Keratinocyte (primary cell): Measurements from ENCODE around the gene SNHG17. TPM values are rescaled to one million over a fixed set of nuclear protein-coding genes. Genes with fewer than 3 reads are reported as not detected.

Experiments used
- DNase-seq: peaks from one replicate; pipeline ENCODE4 v3.0.0-alpha.2; 2011; ENCODE audit warnings: low read depth, missing footprints, low spot score
- FAIRE-seq: peaks from 2 replicates; lab custom pipeline; 2011; peaks lifted over from hg19 to GRCh38; lab: Jason Lieb, UNC
- H2AFZ ChIP-seq: 2 replicates; pipeline ENCODE4 v1.6.0; 2012; ENCODE audit warnings: low read length, control low read depth, inconsistent platforms; ENCODE audit not compliant: control insufficient read depth
- H3K27ac ChIP-seq: 2 replicates; pipeline ENCODE4 v1.5.1; 2011; ENCODE audit warnings: low read length; ENCODE audit not compliant: control insufficient read depth, insufficient read depth
- H3K27me3 ChIP-seq: 3 replicates; pipeline ENCODE4 v1.6.0; 2011; ENCODE audit warnings: low read length; ENCODE audit not compliant: control insufficient read depth, insufficient read depth; ENCODE audit errors: extremely low read depth
- H3K36me3 ChIP-seq, 2 experiments: 2 replicates in 1 of 2; 3 replicates in 1 of 2; pipeline ENCODE4 v1.5.1; 2011; ENCODE audit warnings: low read length in 2 of 2, mild to moderate bottlenecking in 1 of 2; ENCODE audit not compliant: control insufficient read depth in 2 of 2, insufficient read depth in 2 of 2; ENCODE audit errors: extremely low read depth in 1 of 2
- H3K4me1 ChIP-seq: 3 replicates; pipeline ENCODE4 v1.5.1; 2011; ENCODE audit warnings: low read length; ENCODE audit not compliant: control insufficient read depth, insufficient read depth; ENCODE audit errors: extremely low read depth
- H3K4me2 ChIP-seq: 3 replicates; pipeline ENCODE4 v1.6.0; 2011; ENCODE audit warnings: low read depth, low read length; ENCODE audit not compliant: control insufficient read depth, insufficient read depth; ENCODE audit errors: extremely low read depth
- H3K4me3 ChIP-seq, 3 experiments: fragments of 200-600 bp in 1 of 3; sonication (generic) in 1 of 3; 2 replicates in 2 of 3; 3 replicates in 1 of 3; pipeline ENCODE4 v1.5.1; 2011 to 2016; ENCODE audit warnings: low read length in 3 of 3, mild to moderate bottlenecking in 3 of 3, control low read depth in 2 of 3, inconsistent platforms in 1 of 3, low read depth in 1 of 3, mixed read lengths in 1 of 3, mixed run types in 1 of 3, moderate library complexity in 1 of 3; ENCODE audit not compliant: control insufficient read depth in 2 of 3, insufficient read depth in 2 of 3; ENCODE audit errors: extremely low read depth in 1 of 3
- H3K79me2 ChIP-seq: 2 replicates; pipeline ENCODE4 v1.6.0; 2012; ENCODE audit warnings: low read length; ENCODE audit not compliant: control insufficient read depth, insufficient read depth
- H3K9ac ChIP-seq: 3 replicates; pipeline ENCODE4 v1.6.0; 2011; ENCODE audit warnings: low read length; ENCODE audit not compliant: control insufficient read depth, insufficient read depth; ENCODE audit errors: extremely low read depth
- H3K9me1 ChIP-seq: 3 replicates; pipeline ENCODE4 v1.6.0; 2011; ENCODE audit warnings: low read length; ENCODE audit not compliant: control insufficient read depth, insufficient read depth; ENCODE audit errors: extremely low read depth
- H3K9me3 ChIP-seq: 2 replicates; pipeline ENCODE4 v1.5.1; 2012; ENCODE audit warnings: low read depth, low read length; ENCODE audit not compliant: control insufficient read depth
- H4K20me1 ChIP-seq: 3 replicates; pipeline ENCODE4 v1.6.0; 2011; ENCODE audit warnings: low read length; ENCODE audit not compliant: control insufficient read depth, insufficient read depth; ENCODE audit errors: extremely low read depth
- CTCF ChIP-seq, 3 experiments: IDR thresholded peaks in 1 of 3; conservative IDR thresholded peaks in 1 of 3; optimal IDR thresholded peaks in 1 of 3; 2 replicates in 2 of 3; 3 replicates in 1 of 3; pipeline versions ENCODE3 to v1.5.1; 2011; ENCODE audit warnings: low read length in 3 of 3, mild to moderate bottlenecking in 3 of 3, moderate library complexity in 2 of 3, control low read depth in 1 of 3, inconsistent platforms in 1 of 3; ENCODE audit not compliant: insufficient read depth in 2 of 3; ENCODE audit errors: extremely low read depth in 1 of 3
- EZH2 ChIP-seq: IDR thresholded peaks from one replicate; pipeline ENCODE4 v1.6.1; 2012; ENCODE audit warnings: inconsistent platforms, mild to moderate bottlenecking, low read length, moderate library complexity
- dilution Hi-C: fragments of 300-500 bp; cut with MboI; formaldehyde crosslinking; loops from one replicate; pipeline ENCODE4 v1.7.0; 2020; ENCODE audit warnings: low sequenced_read_pairs; ENCODE audit not compliant: extremely low pct_ligation_motif_present
- polyA plus RNA-seq, 5 experiments: library from polyadenylated mRNA; depleted of rRNA in 3 of 5; stranded (reverse) in 3 of 5; stranded (forward) in 1 of 5; unstranded in 1 of 5; fragments of >200 nt; gene quantifications; 1 replicate in 1 of 5; 2 replicates in 3 of 5; 3 replicates in 1 of 5; pipeline versions ENCODE4 v1.2.1 to v1.2.3, GENCODE V29; 2011 to 2012; ENCODE audit warnings: missing spikeins in 2 of 5, low read depth in 1 of 5, low replicate concordance in 1 of 5

The SNHG17 gene
- polyA plus RNA-seq, 1 donor (not counting 4 experiments of a cell fraction or from before 2014, with no cell fraction given) = 25.3 TPM

GRCh38 chr20:38395165-38395564 is 40.0 kb downstream of the SNHG17 start:
- no peak for DNase-seq
- no peak for TF ChIP-seq CTCF (optimal IDR thresholded peaks at IDR 0.05 in 1 of 3, IDR thresholded peaks at IDR 0.05 in 1 of 3, conservative IDR thresholded peaks at IDR 0.05 in 1 of 3; ENCODE audit: extremely low read depth in 1 of 3, insufficient read depth in 2 of 3, low read length in 3 of 3)
- no peaks in the 10 kb centered on the region for H3K27me3 ChIP-seq
- no peaks in the 10 kb centered on the region for H3K36me3 ChIP-seq
- no peaks in the 10 kb centered on the region for H3K4me1 ChIP-seq
- no peak overlapping the region for H3K4me3 ChIP-seq
- no peak overlapping the region for H2AFZ ChIP-seq
- H3K9me3 ChIP-seq = no peaks in the 10 kb centered on the region
- dilution Hi-C loops = no loop called here
- H3K79me2 ChIP-seq = no peaks in the 10 kb centered on the region
- H3K9ac ChIP-seq = no peak overlapping the region
- H3K4me2 ChIP-seq = no peak overlapping the region
- FAIRE-seq = no peak
- H3K27ac ChIP-seq = no peak overlapping the region
- no peaks in the 10 kb centered on the region for H3K9me1 ChIP-seq
- H4K20me1 ChIP-seq = no peaks in the 10 kb centered on the region

GRCh38 chr20:38393259-38393658 is 41.9 kb downstream of the SNHG17 start:
- H2AFZ ChIP-seq = no peak overlapping the region
- no peaks in the 10 kb centered on the region for H3K36me3 ChIP-seq
- no peaks in the 10 kb centered on the region for H3K27me3 ChIP-seq
- H3K79me2 ChIP-seq = no peaks in the 10 kb centered on the region
- dilution Hi-C loops = no loop called here
- FAIRE-seq (no peak), DNase-seq (no peak)
- no peak overlapping the region for H3K4me2 ChIP-seq
- no peaks in the 10 kb centered on the region for H3K4me1 ChIP-seq
- no peaks in the 10 kb centered on the region for H3K9me1 ChIP-seq
- no peaks in the 10 kb centered on the region for H4K20me1 ChIP-seq
- no peaks in the 10 kb centered on the region for H3K9me3 ChIP-seq
- no peak overlapping the region for H3K9ac ChIP-seq
- no peak for TF ChIP-seq EZH2
- TF ChIP-seq CTCF (optimal IDR thresholded peaks at IDR 0.05 in 1 of 3, IDR thresholded peaks at IDR 0.05 in 1 of 3, conservative IDR thresholded peaks at IDR 0.05 in 1 of 3; ENCODE audit: extremely low read depth in 1 of 3, insufficient read depth in 2 of 3, low read length in 3 of 3) = no peak
- no peak overlapping the region for H3K4me3 ChIP-seq
- H3K27ac ChIP-seq = no peak overlapping the region
